NCI-H748 (cell line): Measurements from ENCODE around the gene DEPDC5.

Experiments
- DNase-seq: peaks from one replicate; lab custom pipeline; 2025; ENCODE audit not compliant: unreplicated experiment; lab: John Stamatoyannopoulos, UW

The DEPDC5 gene

DNA sequence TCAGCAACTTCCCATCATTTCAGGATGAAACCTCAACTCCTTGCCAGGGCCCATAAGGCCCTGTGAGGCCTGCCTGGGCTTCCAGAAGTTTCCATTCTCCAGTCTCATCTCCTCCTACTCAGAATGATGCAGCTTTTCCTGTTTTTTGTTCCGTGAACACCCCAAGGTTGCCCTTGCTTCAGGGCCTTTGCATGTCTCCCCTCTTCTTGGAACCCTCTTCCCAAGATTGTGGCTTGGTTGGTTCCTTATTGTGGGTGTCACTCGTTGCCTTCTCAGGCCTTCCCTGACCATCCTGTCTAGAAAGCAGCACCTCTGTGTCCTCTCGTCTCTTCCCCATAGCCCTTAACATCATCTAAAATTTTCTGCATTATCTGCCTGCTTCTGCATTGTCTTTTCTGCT is 167.3 kb downstream of the DEPDC5 start:
- DNase-seq, result no peak

DNA sequence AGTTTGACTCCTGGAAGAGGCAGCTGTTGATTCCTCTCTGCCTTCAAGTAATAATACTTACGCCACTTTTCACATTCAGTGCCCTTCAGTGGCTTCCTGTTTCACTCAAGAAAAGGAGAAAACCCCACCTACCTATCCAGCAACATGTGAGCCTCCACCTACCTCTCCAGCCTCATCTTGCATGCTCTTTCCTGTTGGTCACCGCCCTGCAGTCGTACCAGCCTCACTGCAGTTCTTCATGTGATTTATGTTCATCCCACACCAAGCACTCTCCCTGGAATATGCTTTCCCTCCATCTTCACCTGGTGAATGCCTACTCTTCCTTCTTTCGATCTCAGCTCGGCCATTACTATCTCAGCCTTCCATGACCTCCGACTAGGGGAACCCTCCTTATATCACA is 168.7 kb downstream of the DEPDC5 start:
- no peak for DNase-seq

DNA sequence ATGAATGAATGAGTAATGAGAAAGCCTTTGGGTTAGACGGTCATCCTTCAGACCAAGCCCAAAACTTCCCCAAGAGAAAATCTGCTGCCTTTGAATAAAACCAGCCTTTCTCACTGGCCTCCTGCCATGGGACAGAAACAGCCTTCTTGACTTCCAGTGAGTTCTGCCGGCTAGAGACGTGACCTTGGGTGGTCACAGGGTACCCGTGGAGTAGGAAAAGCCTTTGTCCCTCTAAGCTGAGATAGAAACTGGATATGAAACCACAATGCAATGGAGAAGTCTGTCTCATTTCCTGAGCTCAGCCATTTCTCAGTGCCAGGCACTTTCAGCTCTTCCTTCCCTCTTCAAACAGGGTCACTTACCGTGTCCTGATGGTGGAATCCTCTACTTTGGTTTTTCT is 169.3 kb downstream of the DEPDC5 start:
- DNase-seq, result no peak

DNA sequence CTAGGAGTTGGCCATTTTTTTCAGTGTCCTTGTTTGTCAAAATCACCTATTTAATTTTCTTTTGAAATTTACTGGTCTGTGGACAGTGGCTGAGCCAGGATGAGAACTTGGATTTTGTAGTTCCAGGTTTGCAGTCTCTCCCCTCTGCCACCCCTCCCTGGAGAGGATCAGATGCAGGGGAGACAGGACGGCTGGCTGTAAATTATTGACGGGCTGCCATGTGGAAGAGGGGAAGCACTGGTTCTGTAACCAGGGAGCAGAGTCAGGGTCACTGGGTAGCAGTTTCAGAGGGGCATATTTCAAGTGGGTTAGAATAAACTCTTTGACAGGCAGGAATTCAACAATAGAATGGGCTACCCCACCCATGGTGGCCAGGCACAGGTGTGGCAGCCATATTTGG is 169.9 kb downstream of the DEPDC5 start:
- DNase-seq, result no peak

DNA sequence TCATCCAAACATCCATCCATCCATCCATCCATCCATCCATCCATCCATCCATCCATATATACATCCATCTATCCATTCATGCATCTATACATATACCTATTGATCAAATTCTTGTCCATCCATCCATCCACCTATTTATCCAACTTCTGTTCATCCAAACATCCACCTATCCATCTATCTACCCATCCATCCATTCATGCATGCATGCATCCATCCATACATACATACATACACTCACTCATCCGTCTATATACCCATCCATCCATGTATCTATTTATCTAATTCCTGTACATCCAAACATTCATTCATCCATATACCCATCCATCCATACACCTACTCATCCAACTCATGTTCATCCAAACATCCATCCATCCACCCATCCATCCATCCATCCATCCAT is 171.2 kb downstream of the DEPDC5 start:
- DNase-seq, result no peak

DNA sequence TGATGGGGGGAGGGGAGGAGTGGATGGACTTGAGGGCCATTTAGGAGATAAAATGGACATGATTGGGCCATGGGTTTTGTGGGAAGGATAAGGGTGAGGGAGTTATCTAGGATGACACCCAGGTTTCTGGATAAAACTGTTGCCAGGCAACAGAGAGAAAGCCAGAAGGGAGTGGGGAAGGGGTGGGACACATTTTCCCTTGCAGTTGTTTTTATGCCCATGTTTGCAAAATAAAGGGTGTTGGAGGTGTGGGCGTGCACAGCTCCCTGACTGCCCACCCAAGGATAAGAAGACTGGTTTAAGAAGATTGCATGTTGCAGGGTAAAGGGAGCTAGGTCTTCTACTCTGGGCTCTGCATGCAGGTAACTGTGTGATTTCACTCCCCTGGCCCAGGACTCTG is 172.2 kb downstream of the DEPDC5 start:
- DNase-seq, result no peak

DNA sequence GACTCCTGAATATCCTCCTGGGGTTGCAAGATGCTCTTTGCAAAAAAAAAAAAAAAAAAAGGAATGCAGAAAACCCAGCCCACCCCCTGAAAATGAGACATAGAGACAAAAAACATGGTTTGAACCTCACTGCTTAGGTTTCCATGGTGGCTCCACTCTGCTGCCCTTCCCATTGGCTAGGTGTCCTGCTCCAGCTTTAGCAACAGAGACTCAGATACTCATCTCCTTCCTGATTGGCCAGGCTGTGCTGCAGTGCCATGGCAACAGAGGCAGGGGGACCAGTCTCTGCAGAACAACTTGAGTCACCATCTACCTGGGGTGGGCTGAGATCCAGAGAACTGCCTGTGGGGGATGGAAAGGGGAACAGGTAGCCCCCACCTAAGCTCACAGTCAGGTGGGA is 173.2 kb downstream of the DEPDC5 start:
- DNase-seq, result peak; percentile 22

DNA sequence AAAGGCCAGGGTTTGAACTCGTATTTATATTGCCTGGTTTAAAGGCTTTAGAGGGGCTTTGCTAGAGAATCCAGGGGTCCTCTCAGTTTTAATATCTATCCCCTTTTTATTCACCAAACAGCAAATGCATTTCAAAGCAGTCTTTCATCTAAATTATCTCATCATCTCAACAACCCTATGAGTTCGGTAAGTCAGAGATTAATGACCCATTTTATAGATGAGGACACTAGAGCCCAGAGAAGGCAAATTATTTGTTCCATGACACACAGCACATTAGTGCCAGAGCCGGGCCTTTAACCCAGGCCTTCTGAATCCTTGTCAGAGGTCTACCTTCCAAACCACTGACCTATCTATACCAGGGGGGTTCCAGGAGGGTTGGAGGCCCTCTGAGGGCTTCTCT is 173.7 kb downstream of the DEPDC5 start:
- no peak for DNase-seq

DNA sequence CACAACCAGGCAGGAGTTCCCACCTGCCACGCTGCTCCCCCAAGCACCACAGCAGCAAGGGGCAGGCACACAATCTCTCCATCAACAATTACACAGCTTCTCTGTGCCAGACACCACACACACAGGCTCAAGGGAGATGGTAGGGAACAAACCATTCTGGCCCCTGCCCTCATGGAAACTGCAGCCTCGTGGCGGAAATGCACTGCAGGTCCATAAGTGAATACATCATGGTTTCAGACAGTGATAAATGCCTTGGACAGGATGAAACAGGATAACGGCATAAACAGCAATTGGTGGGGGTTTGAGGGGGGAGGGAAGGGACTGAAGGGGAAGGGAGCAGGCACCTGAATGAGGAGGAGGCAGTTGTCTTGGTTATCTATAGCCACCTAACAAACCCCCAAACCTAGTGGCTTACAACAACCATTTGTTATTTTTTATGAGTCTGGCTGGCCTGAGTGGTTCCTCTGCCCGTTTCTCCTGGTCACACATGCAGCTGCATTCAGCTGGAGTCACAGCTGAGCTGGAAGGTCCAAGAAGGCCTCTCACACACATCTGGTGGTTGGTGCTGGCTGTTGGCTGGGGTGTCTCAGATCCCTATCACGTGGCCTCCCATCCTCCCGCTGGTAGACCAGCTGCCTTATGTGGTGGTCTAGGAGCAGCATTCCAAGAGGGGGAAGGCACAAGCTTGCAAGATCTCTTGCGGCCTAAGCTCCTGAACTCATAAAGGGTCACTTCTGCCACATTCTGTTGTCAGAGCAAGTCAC is 175.5 kb downstream of the DEPDC5 start:
- no peak for DNase-seq

DNA sequence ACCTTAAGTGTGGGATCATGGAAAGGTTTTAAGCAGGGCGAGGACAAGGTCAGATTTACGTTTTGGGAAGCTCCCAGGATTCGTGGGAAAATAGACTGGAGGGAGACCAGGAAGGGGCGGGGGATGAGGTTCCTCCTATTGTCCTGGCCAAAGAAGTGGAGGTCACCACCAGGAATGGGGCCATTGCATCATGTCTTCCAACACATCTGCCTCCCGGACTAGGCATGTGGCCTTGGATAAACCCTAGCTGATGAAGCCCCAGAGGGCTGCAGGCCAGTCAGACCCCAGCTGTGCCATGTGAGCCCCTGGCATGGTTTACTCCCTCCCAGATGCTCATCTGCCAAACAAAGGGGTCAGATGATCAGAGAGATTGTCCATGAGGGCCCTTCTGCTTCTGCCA is 179.0 kb downstream of the DEPDC5 start:
- no peak for DNase-seq

DNA sequence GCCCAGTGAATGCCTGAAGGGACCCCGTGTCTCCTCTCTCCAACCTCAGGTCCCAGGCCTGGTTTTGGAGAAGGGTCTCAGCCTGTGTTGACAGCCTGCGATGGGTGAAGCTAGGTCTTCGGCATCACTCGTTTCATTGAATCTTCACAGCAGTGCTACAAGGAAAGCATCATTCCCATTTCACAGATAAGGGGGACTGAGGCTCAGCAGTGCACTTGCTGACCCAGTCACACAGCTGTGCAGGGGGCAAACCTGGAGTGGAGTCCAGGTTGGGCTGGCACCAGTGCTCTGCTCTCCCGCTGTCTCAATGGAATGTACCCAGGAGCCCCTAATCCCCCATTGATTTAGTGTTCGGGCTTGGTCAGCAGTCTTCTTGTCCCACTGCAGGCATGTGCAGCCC is 179.6 kb downstream of the DEPDC5 start:
- no peak for DNase-seq

DNA sequence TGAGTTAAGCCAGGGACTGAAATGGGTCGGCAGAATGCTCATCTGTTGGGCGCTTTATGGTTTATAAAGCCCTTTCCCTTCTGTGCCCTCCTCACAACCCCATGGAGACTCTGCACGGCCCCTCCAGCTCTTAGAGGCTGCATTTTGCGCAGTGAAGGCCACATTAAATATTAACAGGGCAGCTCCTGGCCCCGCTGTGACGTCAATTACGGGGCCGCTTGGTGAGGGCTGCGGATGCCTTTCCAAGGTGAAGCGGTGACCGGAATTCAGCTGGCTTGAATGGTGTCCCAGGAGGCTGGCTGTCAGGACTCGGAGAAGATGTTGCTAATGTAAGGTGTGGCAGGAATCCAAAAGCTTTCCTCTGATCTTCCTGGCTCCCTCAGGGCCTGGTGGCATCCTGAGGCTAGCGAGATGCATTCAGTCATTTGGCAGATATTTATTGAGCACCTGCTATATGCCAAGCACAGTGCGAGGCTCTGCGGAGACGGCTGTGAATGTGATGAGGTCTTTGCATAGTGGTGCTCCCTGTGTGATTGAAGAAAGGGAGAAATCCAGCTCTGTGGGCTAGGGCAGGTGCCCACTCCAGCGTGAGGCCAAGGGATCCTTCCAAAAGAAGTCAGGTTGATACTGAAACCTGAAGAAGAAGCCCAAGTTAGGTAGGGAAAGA is 180.1 kb downstream of the DEPDC5 start:
- DNase-seq, result no peak

DNA sequence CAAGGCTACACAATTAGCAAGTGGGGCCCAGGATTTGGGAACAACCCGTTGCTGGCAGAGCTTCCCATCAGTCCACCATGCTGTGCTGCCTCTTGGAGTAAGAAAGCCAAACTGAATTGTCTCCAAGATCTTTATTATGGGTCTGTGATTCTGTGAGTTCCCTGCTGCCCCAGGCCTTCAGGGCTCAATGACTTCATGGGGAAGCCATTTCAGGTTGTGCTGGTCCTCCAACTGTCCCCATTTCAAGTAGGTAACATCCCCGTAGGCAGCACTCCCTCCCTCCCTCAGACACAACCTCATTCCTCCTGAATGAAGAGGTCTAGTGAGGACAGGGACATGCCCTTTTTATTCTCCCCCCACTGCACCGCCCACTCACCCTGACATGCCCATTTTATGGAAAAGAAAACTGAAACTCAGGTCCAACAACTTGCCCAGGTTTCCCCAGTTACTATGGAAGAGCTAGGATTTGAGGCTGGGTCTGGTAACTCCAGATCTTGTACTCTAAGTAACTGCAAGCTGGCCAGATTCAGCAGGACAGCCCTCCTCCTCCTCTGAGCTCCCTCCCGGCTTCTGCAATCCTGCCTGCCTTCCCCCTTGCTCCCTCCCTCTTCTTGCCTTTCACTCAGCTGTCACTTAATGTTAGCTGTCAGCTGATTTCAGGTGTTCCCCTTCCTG is 182.3 kb downstream of the DEPDC5 start:
- no peak for DNase-seq

DNA sequence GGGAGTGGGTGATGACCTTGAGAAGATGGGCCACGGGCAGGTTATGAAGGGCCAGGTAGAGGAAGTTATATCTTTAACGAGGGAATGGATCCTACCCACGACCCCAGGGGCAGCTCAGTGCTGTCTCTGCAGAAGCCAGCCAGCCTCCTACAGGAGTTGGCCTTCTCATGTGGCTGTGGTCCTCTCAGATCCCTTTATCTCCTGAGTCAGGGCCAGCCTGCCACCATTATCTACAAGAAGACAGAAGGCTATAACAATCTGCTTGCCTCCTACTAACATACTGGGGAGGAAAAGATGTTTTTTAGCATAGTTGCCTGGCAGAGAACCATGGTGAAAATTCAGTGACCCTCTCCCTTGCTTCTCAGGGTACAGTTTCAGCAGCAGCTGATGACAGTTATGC is 183.5 kb downstream of the DEPDC5 start:
- no peak for DNase-seq

DNA sequence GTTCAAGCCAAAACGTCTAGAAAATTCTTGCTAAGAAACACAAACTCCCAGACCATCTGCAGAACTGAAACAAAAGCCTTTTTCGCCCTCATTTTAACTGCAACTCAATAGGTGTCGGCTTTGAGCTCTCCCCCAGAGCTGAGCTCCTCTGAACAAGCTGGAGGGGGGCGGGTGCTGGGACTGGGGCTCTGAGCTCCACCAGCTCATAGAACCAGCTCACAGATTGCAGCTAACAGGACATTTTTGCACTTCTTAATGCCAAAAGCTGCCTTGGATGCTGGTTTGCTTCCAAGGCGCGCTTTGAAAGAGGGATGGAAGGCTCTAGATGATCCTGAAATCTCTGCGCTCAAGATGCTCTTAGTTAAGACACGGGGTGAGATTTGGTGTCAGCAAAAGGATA is 184.5 kb downstream of the DEPDC5 start:
- no peak for DNase-seq

DNA sequence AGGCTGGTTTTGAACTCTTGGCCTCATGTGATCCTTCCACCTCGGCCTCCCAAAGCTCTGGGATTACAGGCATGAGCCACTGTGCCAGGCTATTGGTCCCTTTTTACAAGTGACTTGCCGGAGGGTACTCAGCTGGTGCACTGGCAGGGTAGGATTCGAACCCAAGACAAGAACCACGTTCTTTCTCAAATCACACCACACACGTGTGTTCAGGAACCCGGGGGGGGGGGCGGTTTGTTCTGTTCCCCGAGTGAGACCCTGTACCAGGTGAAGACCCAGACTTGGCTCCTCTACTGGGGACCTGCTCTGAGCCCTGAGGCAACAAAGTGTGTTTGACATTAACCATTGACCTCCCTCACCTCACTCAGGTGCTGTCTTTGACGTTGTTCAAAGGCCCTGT is 186.7 kb downstream of the DEPDC5 start:
- no peak for DNase-seq

DNA sequence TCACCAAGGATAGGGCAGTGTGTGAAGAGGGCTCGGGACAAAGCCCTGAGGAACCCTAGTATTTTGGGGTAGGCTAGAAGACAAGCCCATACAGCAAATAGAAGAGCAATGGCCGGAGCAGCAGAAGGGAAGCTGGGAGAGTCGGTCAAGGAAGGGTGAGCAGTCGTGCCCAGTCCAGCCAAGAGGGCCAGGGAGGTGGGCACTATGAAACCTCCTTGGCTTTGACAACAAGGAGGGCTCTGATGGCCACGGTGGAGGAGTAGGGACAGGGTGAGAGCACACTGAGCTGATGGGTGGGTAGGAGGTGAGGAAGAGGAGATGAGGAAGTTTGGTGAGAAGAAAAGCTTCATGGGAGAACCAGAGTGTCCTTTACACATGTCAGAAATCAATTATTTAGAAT is 188.3 kb downstream of the DEPDC5 start:
- DNase-seq, result no peak

DNA sequence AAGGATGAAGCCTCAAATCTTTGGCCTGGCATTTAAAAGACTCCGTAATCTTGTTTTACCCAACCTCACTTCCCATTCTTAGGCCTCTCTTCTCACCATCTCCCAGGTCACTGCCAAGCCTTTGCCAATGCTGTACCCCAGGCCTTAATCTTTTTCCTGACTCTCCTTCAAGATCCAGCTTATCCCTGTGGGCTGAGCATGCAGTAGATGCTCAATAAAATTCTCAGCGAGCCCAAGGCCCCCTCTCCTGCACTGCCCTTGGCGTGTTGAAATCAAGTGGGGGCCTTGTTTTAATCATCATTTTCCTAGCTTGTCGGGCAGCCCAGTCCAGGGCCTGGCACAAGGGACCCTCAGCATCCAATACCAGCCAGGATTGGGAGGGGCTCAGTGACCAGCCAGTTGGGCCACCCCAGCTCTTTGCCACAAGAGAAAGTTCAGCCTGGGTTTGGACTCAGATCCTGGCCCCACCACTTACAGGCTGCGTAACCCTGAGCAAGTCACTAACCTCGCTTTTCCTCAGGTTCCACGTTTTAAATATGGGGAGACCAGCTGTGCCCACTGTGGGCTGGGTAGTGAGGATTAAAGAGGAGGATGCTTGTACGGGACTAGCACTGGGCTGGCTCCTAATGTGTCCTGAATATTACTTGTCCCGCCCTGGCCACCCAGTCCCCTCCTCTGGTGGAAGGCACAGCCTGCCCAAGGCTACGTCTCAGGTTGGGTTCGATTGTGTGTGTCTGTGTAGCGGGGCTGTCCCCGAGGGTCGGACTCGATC is 189.6 kb downstream of the DEPDC5 start:
- DNase-seq, result no peak

DNA sequence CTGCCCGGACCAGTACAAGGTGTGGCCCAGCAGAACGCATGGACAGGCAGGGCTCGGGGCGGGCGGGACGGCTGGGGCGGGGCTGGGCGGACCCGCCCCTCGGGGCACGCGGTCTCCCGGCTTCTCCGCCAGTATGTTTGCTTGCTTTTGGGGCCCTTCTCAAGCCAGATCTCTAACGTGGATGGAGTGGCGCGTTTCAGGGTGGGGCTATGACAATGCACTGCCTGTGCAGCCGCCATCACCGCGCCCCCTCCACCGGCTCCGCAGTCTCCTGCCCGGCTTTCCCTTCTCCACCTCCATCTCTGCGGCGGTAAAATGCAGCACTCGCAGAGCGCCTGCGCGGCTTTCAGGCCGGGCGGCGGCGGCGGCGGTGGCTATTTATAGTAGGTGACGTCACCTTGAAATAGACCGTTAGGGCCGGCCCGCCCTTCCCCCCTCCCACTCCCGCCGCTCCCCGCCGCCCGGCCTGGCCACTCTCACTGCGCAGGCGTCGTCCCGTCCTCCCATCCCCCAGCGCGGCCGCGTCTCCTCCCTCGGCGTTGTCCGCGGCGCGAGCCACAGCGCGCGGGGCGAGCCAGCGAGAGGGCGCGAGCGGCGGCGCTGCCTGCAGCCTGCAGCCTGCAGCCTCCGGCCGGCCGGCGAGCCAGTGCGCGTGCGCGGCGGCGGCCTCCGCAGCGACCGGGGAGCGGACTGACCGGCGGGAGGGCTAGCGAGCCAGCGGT is 190.3 kb downstream of the DEPDC5 start, which contains the start of gene YWHAH:
Gene YWHAH (plus strand): TSS at position 558 of the 722 bp plus-strand sequence. CDS start 199 bp downstream, outside the sequence.
- peak; percentile 88 for DNase-seq

DNA sequence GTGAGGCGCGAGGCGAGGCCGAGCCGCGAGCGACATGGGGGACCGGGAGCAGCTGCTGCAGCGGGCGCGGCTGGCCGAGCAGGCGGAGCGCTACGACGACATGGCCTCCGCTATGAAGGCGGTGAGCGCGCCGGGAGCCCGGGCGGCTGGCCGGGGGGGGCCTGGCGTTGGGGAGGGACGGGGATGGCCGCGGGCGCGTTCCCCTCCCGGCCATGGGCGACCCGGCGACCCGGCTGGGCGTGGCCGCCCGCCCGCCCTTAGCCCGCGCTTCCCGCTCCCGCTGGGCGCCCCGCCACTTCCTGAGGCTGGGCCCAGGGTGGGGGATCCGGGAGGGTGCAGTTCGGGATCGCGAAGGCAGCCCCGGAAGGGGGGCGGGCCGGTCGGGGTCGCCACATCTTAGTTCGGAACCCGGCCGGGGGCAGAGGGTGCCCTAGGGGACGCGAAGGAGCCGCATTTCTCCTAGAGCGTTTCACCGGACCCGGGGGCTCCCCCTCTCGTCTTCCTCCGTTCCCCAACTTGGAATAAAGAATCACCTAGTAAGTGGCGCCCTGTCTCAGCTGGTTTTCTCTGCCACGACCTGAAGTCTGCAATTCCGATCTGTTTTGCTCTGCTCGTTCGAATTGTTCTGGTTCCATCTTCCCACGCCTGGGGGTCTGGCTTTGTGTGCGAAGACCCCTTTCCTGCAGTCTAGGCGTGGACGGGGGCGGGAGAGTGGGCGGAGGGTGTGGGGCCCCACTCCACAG is 191.1 kb downstream of the DEPDC5 start:
- peak; percentile 66 for DNase-seq
